ENCODE measurements around the gene SNRNP48. TPM values are rescaled to one million over a fixed set of nuclear protein-coding genes. Genes with fewer than 3 reads are reported as not detected.

SNRNP48 gene
- total and polyA plus RNA-seq, 7 donors = 8.3 to 40.8 (median 9.9) TPM

DNA sequence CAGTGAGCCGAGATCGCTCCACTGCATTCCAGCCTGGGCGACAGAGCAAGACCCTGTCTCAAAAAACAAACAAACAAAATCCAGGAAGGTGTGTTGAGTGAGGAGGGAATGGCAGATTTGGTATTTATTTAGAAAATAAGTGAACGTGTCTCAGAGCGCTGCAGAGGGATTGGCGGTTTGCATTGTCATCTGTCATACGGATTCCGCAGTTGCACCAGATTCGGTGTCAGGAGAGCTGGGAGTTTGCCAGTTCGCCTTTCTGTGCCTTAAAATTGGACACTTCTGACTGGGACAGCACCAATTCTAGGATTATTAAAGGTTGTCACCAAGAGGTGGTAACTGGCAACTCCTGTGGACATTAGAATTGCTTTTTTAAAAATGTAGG, 912 bp downstream of the SNRNP48 start:
- Histone ChIP-seq H3K4me1 (peaks cover 18% of the 10 kb centered on the region), H3K9me3 (no peaks in the 10 kb centered on the region), H3K4me3 (peak overlapping the region; percentile 90), H3K27ac (peak overlapping the region; percentile 75), H3K27me3 (ENCODE audit: insufficient read depth in 3 of 3, low read length in 2 of 3) (no peaks in the 10 kb centered on the region), H3K36me3 (ENCODE audit: insufficient read depth in 1 of 2, low read depth in 1 of 2) (peaks cover 3 to 28% of the 10 kb centered on the region in 2 donors)
- intact Hi-C loops (cut with DNase I) = loop anchor here in 1 of 2 donors (5.0 kb wide), 1 partner anchor 199 kb away; no protein-coding TSS in a partner anchor
- TF ChIP-seq, protein P1, sequence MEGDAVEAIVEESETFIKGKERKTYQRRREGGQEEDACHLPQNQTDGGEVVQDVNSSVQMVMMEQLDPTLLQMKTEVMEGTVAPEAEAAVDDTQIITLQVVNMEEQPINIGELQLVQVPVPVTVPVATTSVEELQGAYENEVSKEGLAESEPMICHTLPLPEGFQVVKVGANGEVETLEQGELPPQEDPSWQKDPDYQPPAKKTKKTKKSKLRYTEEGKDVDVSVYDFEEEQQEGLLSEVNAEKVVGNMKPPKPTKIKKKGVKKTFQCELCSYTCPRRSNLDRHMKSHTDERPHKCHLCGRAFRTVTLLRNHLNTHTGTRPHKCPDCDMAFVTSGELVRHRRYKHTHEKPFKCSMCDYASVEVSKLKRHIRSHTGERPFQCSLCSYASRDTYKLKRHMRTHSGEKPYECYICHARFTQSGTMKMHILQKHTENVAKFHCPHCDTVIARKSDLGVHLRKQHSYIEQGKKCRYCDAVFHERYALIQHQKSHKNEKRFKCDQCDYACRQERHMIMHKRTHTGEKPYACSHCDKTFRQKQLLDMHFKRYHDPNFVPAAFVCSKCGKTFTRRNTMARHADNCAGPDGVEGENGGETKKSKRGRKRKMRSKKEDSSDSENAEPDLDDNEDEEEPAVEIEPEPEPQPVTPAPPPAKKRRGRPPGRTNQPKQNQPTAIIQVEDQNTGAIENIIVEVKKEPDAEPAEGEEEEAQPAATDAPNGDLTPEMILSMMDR (IDR thresholded peaks at IDR 0.05) = no peak
- no peak for DNase-seq
- WGBS, 3 donors = 11 to 22% (median 15%) methylated on average over 10 of the region's 10 CpGs
- peak in 3 of 4 donors; percentile 15 to 51 (median 33) for ATAC-seq

DNA sequence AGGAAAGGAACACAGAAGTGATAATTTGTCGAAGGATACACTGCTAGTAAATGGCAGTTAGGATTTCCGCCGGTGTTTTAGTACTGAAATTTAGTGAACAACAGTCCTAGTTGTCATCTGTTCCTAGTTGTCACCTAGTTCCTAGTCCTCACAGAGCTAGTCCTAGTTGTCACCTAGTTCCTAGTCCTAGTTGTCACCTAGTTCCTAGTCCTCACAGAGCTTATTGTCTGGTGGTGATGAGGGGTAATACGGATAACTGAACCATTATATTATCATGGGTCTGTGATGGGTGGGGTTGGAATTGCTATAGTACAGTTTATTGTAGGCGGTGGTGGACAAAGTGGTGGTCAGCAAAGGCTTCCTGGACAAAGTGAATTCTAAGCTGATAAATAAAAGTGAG, 1.8 kb downstream of the SNRNP48 start:
- WGBS, 3 donors = 96 to 99% (median 97%) methylated on average over 5 of the region's 5 CpGs
- peak overlapping the region; percentile 90 for H3K4me3 ChIP-seq

DNA sequence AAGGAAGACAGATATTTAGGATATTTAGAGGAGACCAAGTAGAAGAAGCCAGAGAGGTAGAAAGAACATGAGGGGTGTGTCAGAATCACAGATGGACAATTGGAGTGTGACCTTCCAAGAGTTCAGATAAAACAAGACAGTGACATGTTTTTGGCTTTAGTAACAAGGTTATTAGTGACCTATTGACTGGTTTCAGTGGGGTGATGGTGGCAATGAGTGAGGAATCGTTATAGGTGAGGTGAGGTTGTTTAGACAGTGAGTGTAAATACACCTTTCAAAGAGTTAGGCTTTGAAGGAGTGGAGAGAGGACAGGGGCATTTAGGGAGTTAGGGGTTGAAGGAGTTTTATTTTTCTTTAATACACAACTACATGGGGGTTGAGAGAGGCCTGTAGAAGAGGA, 3.2 kb downstream of the SNRNP48 start:
- 88 to 89% (median 89%) methylated on average over 1 of the region's 1 CpG for WGBS, 3 donors
- H3K4me1 ChIP-seq = peaks cover 18% of the 10 kb centered on the region
- DNase-seq = no peak

More for the DNA sequence above, 1.8 kb downstream of the SNRNP48 start:
- intact Hi-C loops (cut with DNase I) = loop anchor here in 1 of 2 donors (5.0 kb wide), 1 partner anchor 199 kb away; no protein-coding TSS in a partner anchor
- Histone ChIP-seq H3K9me3 (no peaks in the 10 kb centered on the region), H3K4me1 (peaks cover 18% of the 10 kb centered on the region), H3K36me3 (ENCODE audit: insufficient read depth in 1 of 2, low read depth in 1 of 2) (peaks cover 3 to 37% of the 10 kb centered on the region in 2 donors), H3K27me3 (ENCODE audit: insufficient read depth in 3 of 3, low read length in 2 of 3) (no peaks in the 10 kb centered on the region), H3K27ac (no peak overlapping the region)
- TF ChIP-seq, protein P1 (IDR thresholded peaks at IDR 0.05) = no peak
- no peak for DNase-seq
- no peak for ATAC-seq

DNA sequence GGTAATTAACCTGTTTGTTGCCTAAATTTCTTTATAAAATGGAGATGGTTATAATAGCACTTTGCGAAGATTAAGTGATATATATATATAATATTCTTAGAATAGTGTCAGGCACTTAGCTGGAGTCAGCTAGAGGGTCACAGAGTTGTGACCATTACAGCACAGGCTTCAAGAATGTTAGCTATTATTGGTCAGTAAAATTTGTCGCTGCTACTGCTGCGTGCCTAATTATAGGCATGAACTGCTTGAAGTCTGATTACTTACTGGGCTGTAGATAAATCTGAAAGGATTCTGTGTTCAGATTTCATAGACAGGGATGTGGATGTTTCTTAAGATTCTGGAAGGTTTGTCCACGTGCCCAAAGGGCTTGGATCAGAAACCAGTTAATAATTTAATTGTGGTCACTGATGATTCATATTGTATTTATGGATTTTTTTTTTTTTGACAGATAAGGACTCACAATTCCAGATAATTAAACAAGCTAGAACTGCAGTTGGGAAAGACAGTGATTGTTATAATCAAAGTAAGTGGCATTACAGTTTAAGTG, 4.7 kb downstream of the SNRNP48 start:
- no peak overlapping the region for H3K27ac ChIP-seq
- 76 to 85% (median 77%) methylated on average over 4 of the region's 4 CpGs for WGBS, 3 donors
- no peak for DNase-seq

More for the DNA sequence above, 3.2 kb downstream of the SNRNP48 start:
- no peak overlapping the region for H3K4me3 ChIP-seq
- no peak overlapping the region for H3K27ac ChIP-seq
- no peaks in the 10 kb centered on the region for H3K9me3 ChIP-seq
- no peak for ATAC-seq
- intact Hi-C loops (cut with DNase I) = loop anchor here in 1 of 2 donors (5.0 kb wide), 1 partner anchor 201 kb away; no protein-coding TSS in a partner anchor
- TF ChIP-seq, protein P1 (IDR thresholded peaks at IDR 0.05) = no peak
- peaks cover 3 to 51% of the 10 kb centered on the region in 2 donors for H3K36me3 ChIP-seq (ENCODE audit: insufficient read depth in 1 of 2, low read depth in 1 of 2)
- no peaks in the 10 kb centered on the region for H3K27me3 ChIP-seq (ENCODE audit: insufficient read depth in 3 of 3, low read length in 2 of 3)

More for the DNA sequence above, 4.7 kb downstream of the SNRNP48 start:
- H3K36me3 ChIP-seq (ENCODE audit: insufficient read depth in 1 of 2, low read depth in 1 of 2) = peaks cover 3 to 65% of the 10 kb centered on the region in 2 donors
- H3K4me3 ChIP-seq = no peak overlapping the region
- no peak for ATAC-seq
- TF ChIP-seq, protein P1 (IDR thresholded peaks at IDR 0.05) = no peak
- H3K4me1 ChIP-seq = peaks cover 13% of the 10 kb centered on the region
- no peaks in the 10 kb centered on the region for H3K27me3 ChIP-seq (ENCODE audit: insufficient read depth in 3 of 3, low read length in 2 of 3)
- intact Hi-C loops (cut with DNase I) = loop anchor here in 1 of 2 donors (5.0 kb wide), 3 partner anchors 187 to 307 kb away; no protein-coding TSS in a partner anchor
- no peaks in the 10 kb centered on the region for H3K9me3 ChIP-seq
